ENCODE measurements around the gene SRSF3. TPM values are rescaled to one million over a fixed set of nuclear protein-coding genes. Genes with fewer than 3 reads are reported as not detected.

The SRSF3 gene
- total RNA-seq: 100 to 1,000 TPM; 144 to 185 (median 151) TPM
- polyA plus RNA-seq: 137 TPM
- long read RNA-seq, donor 1, full-length matches to known transcripts: 133 of 146 reads
- long read RNA-seq, donor 1, partial matches to known transcripts: 4 of 146 reads
- long read RNA-seq, donor 1, other reads (novel, unspliced or antisense): 9 of 146 reads
- long read RNA-seq, donor 2, full-length matches to known transcripts: 64 of 70 reads
- long read RNA-seq, donor 2, partial matches to known transcripts: 1 of 70 reads
- long read RNA-seq, donor 2, other reads (novel, unspliced or antisense): 5 of 70 reads
- long read RNA-seq, donor 3, full-length matches to known transcripts: 806 of 847 reads
- long read RNA-seq, donor 3, partial matches to known transcripts: 12 of 847 reads
- long read RNA-seq, donor 3, other reads (novel, unspliced or antisense): 29 of 847 reads
- long read RNA-seq, donor 4, full-length matches to known transcripts: 76 of 86 reads
- long read RNA-seq, donor 4, partial matches to known transcripts: 3 of 86 reads
- long read RNA-seq, donor 4, other reads (novel, unspliced or antisense): 7 of 86 reads

DNA sequence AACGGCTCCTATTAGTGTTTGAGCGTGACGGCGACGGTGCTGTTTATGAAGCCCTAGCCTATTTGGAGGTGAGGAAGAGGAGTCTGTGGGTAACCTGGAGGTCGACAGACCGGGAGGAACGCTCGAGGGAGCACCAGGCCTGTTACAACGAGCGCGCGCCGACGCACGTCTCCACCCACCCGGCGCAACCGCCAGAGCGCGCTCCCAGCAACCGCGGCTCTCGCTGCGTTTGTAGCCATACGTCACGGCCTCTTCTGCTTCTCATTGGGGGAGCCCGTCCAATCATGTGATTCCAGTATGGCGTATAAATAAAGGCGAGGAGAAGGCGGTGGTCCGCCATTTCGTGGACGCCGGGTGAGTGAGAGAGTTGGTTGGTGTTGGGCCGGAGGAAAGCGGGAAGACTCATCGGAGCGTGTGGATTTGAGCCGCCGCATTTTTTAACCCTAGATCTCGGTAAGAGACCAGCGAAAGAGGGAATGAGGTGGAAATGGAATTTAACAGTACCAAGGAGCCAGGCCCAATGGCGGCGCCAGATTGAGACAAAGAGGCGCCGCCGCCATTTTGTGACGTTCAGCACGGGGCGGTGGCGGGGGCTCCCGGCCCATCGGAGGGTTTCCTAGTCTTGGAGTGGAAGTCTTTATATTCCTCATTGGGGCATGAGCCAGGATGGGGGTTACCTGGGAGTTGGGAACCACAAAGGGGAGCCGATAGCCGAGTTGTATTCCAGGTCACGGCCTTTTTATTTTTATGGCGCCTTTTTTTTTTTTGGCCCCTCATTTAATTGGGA lies at the start of gene SRSF3:
Gene SRSF3 (plus strand): TSS at position 334 of the 787 bp plus-strand sequence. CDS start 2,401 bp downstream, outside the sequence.
- DNase-seq (peak; percentile 97 to 98 (median 98)), ATAC-seq (peak; percentile 98 to 99)
- Histone ChIP-seq H3K9me3 (ENCODE audit: control insufficient read depth, low read length) (no peaks in the 10 kb centered on the region), H3K27ac (ENCODE audit: low read length) (peak within 1 kb of the TSS; percentile 96), H3K4me1 (ENCODE audit: control insufficient read depth, insufficient read depth, low read length) (peaks cover 6% of the 10 kb centered on the region), H3K4me3 (ENCODE audit: low read length) (peak within 1 kb of the TSS; percentile 99), H3K27me3 (ENCODE audit: control insufficient read depth, insufficient read depth) (no peaks in the 10 kb centered on the region)
- intact Hi-C loops (cut with DNase I): loop anchor here in 3 of 4 donors (5.0 to 10.0 kb wide), 3 partner anchors 47 to 169 kb away; partner anchors contain the start of gene STK38 (in 2 of the 3)
- under 1% methylated on average over 58 of the region's 58 CpGs for WGBS

DNA sequence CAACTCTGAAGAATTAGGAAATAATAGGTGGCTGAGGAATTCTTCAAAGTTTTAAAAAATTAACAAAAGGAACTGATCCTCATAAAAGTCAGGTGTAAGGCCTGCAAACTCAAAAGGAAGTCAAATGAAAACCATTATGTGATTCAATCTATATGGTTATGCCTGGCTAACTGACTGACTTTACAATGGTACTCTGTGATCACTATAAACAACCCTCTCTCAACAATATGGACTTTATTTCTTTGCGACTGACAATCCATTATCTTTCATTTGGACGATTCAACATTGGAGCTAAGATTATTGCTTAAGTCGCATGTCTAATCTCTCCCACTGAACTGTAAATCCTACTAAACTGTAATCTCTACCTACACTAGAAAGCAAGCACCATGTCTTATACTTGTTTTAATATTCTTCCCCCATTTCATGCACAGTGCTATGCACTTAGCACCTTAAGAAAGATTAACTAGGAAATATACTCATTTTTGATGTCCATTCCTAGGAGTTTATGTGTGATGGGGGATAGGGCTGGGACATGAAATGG lies 48.3 kb upstream of the SRSF3 start:
- WGBS: 11% methylated on average over 3 of the region's 3 CpGs
- ATAC-seq (no peak), DNase-seq (no peak)
- Histone ChIP-seq H3K4me1 (ENCODE audit: control insufficient read depth, insufficient read depth, low read length) (peaks cover 5% of the 10 kb centered on the region), H3K27ac (ENCODE audit: low read length) (peak overlapping the region; percentile 98), H3K27me3 (ENCODE audit: control insufficient read depth, insufficient read depth) (no peaks in the 10 kb centered on the region), H3K4me3 (ENCODE audit: low read length) (peak overlapping the region; percentile 97), H3K9me3 (ENCODE audit: control insufficient read depth, low read length) (no peaks in the 10 kb centered on the region)
- intact Hi-C loops (cut with DNase I): loop anchor here in 3 of 4 donors (5.0 to 10.0 kb wide), 3 partner anchors 41 to 49 kb away; partner anchors contain the start of gene SRSF3 (in 2 of the 3)

DNA sequence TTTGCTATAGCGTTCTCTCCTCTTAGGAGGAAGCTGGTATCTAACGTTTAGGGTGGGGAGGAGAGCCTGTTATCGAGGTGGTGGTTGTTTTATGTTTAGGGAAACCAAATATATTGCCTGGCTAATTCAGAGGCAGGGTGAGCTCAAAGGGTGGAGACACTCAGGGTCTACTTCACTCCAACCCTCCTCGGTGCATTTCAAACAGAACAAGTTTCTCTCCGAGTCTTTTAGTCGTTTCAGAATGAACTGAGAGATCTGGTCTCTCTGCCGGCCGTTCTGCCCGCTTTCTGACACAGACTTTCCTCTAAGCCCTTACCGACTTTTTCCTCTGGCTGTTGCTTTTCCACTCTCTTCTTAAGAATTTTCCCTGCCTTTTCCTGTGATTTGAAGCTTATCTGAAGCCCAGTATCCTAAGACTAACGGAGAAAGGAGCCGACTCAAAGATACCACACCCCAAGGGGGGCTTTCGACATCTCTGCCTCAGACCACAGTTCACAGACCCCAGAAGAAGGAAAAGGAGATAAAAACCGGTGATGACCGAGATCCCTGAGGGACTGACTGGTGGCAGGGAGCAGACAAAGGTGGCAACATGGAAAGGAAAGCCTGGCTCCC lies 47.7 kb upstream of the SRSF3 start:
- under 1% methylated on average over 15 of the region's 15 CpGs for WGBS

DNA sequence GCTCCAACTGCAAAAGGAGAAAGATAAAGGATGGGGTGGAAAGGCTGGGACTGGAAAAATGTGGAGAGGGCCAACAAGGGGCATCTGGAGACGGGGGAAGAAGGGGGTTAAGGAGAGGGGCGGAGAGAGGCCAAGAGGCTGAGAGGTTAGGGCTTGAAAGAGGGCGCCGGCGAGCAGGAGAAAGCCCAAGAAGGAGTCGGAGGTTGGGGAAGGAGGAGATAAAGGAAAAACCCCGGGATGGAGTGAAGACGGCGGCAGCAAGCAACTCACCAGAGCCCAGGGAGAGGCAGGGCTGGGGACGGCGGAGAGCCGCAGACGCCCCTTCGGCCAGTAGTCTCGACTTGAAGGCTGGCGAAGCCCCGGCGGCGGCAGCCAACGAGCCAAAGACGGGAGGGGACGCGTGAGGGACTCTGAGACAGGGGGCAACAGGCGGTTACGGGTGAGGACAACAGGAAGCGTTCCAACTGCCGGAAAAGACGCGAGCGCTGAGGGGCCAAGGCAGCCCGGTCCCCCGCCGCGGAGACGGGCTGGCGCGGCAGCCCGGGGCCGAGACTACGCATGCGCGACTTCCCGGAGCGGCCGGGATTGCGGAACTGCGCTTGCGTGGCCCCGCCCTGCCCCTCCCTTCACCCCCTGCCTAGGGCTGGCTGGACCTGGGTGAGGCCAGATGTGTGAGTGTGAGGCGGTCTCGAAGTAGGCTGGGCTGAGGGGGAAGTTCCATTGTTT lies 47.1 kb upstream of the SRSF3 start, which contains the start of gene STK38:
Gene STK38 (minus strand): TSS at position 560 of the 726 bp plus-strand sequence. CDS start 7,277 bp downstream, outside the sequence.
- ATAC-seq (peak; percentile 97 to 98), DNase-seq (peak; percentile 94 to 97 (median 97))
- Histone ChIP-seq H3K9me3 (ENCODE audit: control insufficient read depth, low read length) (no peaks in the 10 kb centered on the region), H3K27me3 (ENCODE audit: control insufficient read depth, insufficient read depth) (no peaks in the 10 kb centered on the region), H3K4me1 (ENCODE audit: control insufficient read depth, insufficient read depth, low read length) (peaks cover 5% of the 10 kb centered on the region), H3K4me3 (ENCODE audit: low read length) (peak within 1 kb of the TSS; percentile 97), H3K27ac (ENCODE audit: low read length) (peak within 1 kb of the TSS; percentile 98)
- under 1% methylated on average over 51 of the region's 51 CpGs for WGBS
- intact Hi-C loops (cut with DNase I): loop anchor here in 3 of 4 donors (5.0 to 10.0 kb wide), 3 partner anchors 40 to 48 kb away; partner anchors contain the start of gene SRSF3 (in 2 of the 3)

More for the DNA sequence above, 47.7 kb upstream of the SRSF3 start:
- Histone ChIP-seq H3K4me1 (ENCODE audit: control insufficient read depth, insufficient read depth, low read length) (peaks cover 5% of the 10 kb centered on the region), H3K9me3 (ENCODE audit: control insufficient read depth, low read length) (no peaks in the 10 kb centered on the region), H3K27me3 (ENCODE audit: control insufficient read depth, insufficient read depth) (no peaks in the 10 kb centered on the region), H3K4me3 (ENCODE audit: low read length) (peak overlapping the region; percentile 97), H3K27ac (ENCODE audit: low read length) (peak overlapping the region; percentile 98)
- ATAC-seq (peak; percentile 22 to 71), DNase-seq (peak in 1 of 3 donors; percentile 51)
- intact Hi-C loops (cut with DNase I): loop anchor here in 3 of 4 donors (5.0 to 10.0 kb wide), 3 partner anchors 41 to 48 kb away; partner anchors contain the start of gene SRSF3 (in 2 of the 3)

DNA sequence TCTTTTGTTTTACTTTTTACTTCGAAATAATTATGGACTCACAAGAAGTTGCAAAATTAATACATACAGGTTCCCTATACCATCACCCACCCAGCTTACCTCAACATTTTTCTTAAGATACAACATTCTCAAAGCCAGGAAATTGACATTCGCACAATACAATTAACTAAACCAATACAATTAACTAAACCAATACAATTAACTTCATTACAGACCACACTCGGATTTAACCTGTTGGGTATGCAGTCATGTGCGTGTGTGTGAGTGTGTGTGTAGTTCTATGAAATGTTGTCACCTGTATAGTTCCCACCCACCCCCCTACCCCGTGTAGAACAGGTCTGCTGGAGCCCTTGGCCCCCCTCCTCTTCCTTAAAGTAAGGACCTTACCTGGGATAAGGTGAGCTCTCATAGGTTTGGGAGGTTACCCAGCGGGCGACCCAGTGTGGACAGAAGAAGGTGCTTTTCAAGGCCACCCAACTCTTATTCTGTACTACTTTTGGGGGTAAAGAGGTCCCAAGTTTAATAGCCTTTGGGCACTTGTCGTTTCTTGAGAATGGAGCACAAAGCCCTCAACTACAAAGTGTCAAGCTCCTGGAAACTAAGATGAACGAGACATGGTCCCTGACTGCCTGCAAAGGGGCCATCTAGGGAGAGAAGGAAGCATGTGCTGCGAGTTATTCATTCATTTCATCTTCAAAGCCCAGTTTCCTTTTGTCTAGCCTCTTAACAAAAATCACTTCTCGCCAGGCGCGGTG lies 46.3 kb upstream of the SRSF3 start:
- ATAC-seq (no peak), DNase-seq (no peak)
- intact Hi-C loops (cut with DNase I): loop anchor here in 3 of 4 donors (5.0 to 10.0 kb wide), 3 partner anchors 39 to 47 kb away; partner anchors contain the start of gene SRSF3 (in 2 of the 3)
- peaks cover 5% of the 10 kb centered on the region for H3K4me1 ChIP-seq (ENCODE audit: control insufficient read depth, insufficient read depth, low read length)
- H3K27me3 ChIP-seq (ENCODE audit: control insufficient read depth, insufficient read depth): no peaks in the 10 kb centered on the region
- 67% methylated on average over 13 of the region's 13 CpGs for WGBS
- H3K9me3 ChIP-seq (ENCODE audit: control insufficient read depth, low read length): no peaks in the 10 kb centered on the region
- peak overlapping the region; percentile 97 for H3K4me3 ChIP-seq (ENCODE audit: low read length)
- peak overlapping the region; percentile 3 for H3K27ac ChIP-seq (ENCODE audit: low read length)

DNA sequence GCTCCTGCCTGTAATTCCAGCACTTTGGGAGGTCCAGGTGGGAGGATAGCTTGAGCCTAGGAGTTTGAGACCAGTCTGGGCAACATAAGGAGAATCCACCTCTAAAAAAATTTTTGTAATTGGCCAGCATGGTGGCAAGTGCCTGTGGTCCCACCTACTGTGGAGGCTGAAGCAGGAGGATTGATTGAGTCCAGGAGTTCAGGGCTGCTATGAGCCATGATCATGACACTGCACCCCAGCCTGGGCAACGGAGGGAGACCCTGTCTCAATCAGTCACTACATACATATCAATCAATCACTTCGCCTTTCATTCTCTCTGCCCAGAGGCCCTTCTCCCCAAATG lies 45.8 kb upstream of the SRSF3 start:
- no peak for DNase-seq
- Histone ChIP-seq H3K27ac (ENCODE audit: low read length) (no peak overlapping the region), H3K4me1 (ENCODE audit: control insufficient read depth, insufficient read depth, low read length) (peaks cover 5% of the 10 kb centered on the region), H3K4me3 (ENCODE audit: low read length) (no peak overlapping the region), H3K27me3 (ENCODE audit: control insufficient read depth, insufficient read depth) (no peaks in the 10 kb centered on the region), H3K9me3 (ENCODE audit: control insufficient read depth, low read length) (no peaks in the 10 kb centered on the region)
- no peak for ATAC-seq
- intact Hi-C loops (cut with DNase I): loop anchor here in 3 of 4 donors (5.0 to 10.0 kb wide), 3 partner anchors 39 to 46 kb away; partner anchors contain the start of gene SRSF3 (in 2 of the 3)
- WGBS: 98% methylated on average over 2 of the region's 2 CpGs

DNA sequence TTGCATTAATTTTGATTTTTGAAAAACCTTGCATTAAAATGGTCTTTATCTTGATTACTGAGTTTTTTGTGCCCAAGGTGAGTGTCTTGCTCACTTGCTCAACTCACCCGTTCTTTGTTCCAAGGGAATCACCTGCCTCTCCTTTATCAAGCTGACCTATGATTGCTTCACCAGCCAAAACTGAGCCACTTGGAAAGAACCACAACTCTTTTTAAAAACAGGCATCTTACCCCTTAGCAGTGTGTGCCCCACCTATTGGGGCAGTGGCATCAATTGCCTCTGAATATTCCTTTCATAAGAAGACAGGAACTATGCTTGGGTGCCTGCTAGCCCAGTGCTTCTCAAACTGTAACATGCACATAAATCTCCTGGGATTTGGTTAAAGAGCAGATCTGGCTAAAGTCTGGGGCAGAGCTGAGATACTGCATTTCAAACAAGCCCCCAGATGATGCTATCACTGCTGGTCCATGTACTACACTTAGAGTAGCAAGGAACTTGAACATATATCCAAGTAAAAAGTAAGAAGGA lies 43.6 kb upstream of the SRSF3 start:
- Histone ChIP-seq H3K4me3 (ENCODE audit: low read length) (no peak overlapping the region), H3K27me3 (ENCODE audit: control insufficient read depth, insufficient read depth) (no peaks in the 10 kb centered on the region), H3K4me1 (ENCODE audit: control insufficient read depth, insufficient read depth, low read length) (no peaks in the 10 kb centered on the region), H3K27ac (ENCODE audit: low read length) (no peak overlapping the region), H3K9me3 (ENCODE audit: control insufficient read depth, low read length) (no peaks in the 10 kb centered on the region)
- DNase-seq (no peak), ATAC-seq (no peak)
- 85% methylated on average over 1 of the region's 1 CpG for WGBS
- intact Hi-C loops (cut with DNase I): no loop called here

DNA sequence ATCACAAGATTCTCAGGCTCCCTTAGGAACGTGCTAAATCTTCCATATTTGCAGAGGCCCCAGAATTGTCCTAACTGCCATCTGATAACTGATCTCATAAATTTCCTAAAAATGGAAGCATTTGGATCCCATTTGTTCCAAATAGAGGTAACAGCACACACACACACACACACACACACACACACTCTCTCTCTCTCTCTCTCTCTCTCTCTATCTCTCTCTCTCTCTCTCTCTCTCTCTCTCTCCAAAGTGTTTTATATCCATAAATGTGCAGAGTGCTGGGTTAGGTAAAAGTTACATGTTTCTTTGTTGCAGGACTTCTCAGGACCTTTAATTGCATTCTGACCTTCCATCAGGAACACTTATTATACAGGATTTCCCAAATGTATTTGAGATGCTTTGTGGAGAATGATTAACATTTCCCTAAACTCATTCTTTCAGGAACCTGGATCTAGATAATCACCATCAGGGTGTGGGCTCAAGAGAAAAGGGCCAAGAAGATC lies 38.4 kb upstream of the SRSF3 start:
- H3K4me1 ChIP-seq (ENCODE audit: control insufficient read depth, insufficient read depth, low read length): no peaks in the 10 kb centered on the region

DNA sequence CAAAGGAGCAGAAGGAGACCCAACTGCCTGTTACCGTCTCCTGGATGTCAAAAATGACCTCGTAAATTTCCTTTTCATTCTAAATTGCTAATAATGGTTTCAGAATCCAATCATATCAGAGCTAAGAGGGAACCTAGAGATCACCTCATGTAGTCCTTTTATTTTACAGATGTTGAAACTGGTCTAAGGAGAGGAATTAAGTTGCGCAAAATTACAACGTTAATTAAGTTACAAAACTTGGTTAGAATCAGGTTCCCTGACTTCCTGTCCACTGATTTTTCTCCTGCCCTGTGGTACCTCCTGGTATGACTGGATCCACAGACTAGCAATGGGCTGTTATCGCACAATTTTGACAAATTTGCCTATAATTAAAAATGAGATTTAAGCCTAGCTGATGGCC lies 37.9 kb upstream of the SRSF3 start:
- 86% methylated on average over 5 of the region's 5 CpGs for WGBS
- intact Hi-C loops (cut with DNase I): no loop called here

More for the DNA sequence above, 38.4 kb upstream of the SRSF3 start:
- intact Hi-C loops (cut with DNase I): no loop called here
- Histone ChIP-seq H3K27me3 (ENCODE audit: control insufficient read depth, insufficient read depth) (no peaks in the 10 kb centered on the region), H3K27ac (ENCODE audit: low read length) (no peak overlapping the region), H3K9me3 (ENCODE audit: control insufficient read depth, low read length) (no peaks in the 10 kb centered on the region), H3K4me3 (ENCODE audit: low read length) (no peak overlapping the region)
- ATAC-seq (no peak), DNase-seq (no peak)
- WGBS: 53% methylated on average over 1 of the region's 1 CpG

More for the DNA sequence above, 37.9 kb upstream of the SRSF3 start:
- no peaks in the 10 kb centered on the region for H3K9me3 ChIP-seq (ENCODE audit: control insufficient read depth, low read length)
- H3K4me1 ChIP-seq (ENCODE audit: control insufficient read depth, insufficient read depth, low read length): no peaks in the 10 kb centered on the region
- H3K27ac ChIP-seq (ENCODE audit: low read length): no peak overlapping the region
- no peaks in the 10 kb centered on the region for H3K27me3 ChIP-seq (ENCODE audit: control insufficient read depth, insufficient read depth)
- H3K4me3 ChIP-seq (ENCODE audit: low read length): no peak overlapping the region
- DNase-seq (no peak), ATAC-seq (no peak)
